Measurements from ENCODE around the gene ASB2.

- TF ChIP-seq REST (IDR thresholded peaks at IDR 0.05; ENCODE audit: low read depth, low read length), result no peak
- TF ChIP-seq GATA2 (CRISPR knock-in tag; IDR thresholded peaks at IDR 0.05), result no peak
- TF ChIP-seq CTCF (IDR thresholded peaks at IDR 0.05), result no peak
- no peak for TF ChIP-seq SMC3 (IDR thresholded peaks at IDR 0.05; ENCODE audit: low read depth, low read length)
- TF ChIP-seq EP300 (IDR thresholded peaks at IDR 0.05; ENCODE audit: borderline replicate concordance in 1 of 2, low read depth in 1 of 2, low read length in 1 of 2), result no peak
- TF ChIP-seq FOXJ3 (CRISPR knock-in tag; IDR thresholded peaks at IDR 0.05), result no peak
- no peak for TF ChIP-seq POLR2AphosphoS5 (IDR thresholded peaks at IDR 0.05; ENCODE audit: low read depth, low read length)
- no peak for TF ChIP-seq RAD21 (IDR thresholded peaks at IDR 0.05; ENCODE audit: low read length)
These were observed 19.6 kb downstream of the ASB2 start for GRCh38 chr14:93956514-93957332.

Data from SK-N-SH (cell line).